ENCODE data around the gene HAL.
"Not testable (repeated sequence)": the region's sequence is repeated elsewhere in the genome, so short reads cannot be mapped to it uniquely, and the experiment has no call there.

Gene HAL

GRCh38 chr12:95974358-95974757 is 21.8 kb downstream of the HAL start:
- FAIRE-seq = no peak

- no peak for FAIRE-seq
Observed at GRCh38 chr12:95972832-95973456, 23.2 kb downstream of the HAL start.

- FAIRE-seq = no peak
Observed at GRCh38 chr12:95970905-95971304, 25.2 kb downstream of the HAL start.

- not testable (repeated sequence) for FAIRE-seq
Observed at GRCh38 chr12:95969116-95969515, 27.0 kb downstream of the HAL start.

- FAIRE-seq = no peak
Observed at GRCh38 chr12:95967301-95967700, 28.8 kb downstream of the HAL start.

- no peak for FAIRE-seq
Observed at GRCh38 chr12:95966287-95966870, 29.8 kb downstream of the HAL start.

GRCh38 chr12:95963096-95963495 is 33.0 kb downstream of the HAL start:
- FAIRE-seq = no peak

GRCh38 chr12:95962222-95962621 is 33.9 kb downstream of the HAL start:
- FAIRE-seq = no peak

GRCh38 chr12:95960241-95960640 is 35.9 kb downstream of the HAL start:
- no peak for FAIRE-seq

- no peak for FAIRE-seq
Observed at GRCh38 chr12:95959107-95959506, 37.0 kb downstream of the HAL start.

- no peak for FAIRE-seq
Observed at GRCh38 chr12:95956557-95957145, 39.5 kb downstream of the HAL start.

- FAIRE-seq = no peak
Observed at GRCh38 chr12:95955549-95956159, 40.5 kb downstream of the HAL start.

- no peak for FAIRE-seq
Observed at GRCh38 chr12:95953000-95953399, 43.1 kb downstream of the HAL start.

GRCh38 chr12:95951515-95951914 is 44.6 kb downstream of the HAL start:
- no peak for FAIRE-seq

- no peak for FAIRE-seq
Observed at GRCh38 chr12:95949477-95950206, 46.5 kb downstream of the HAL start.

GRCh38 chr12:95944108-95944704 is 51.9 kb downstream of the HAL start:
- FAIRE-seq = no peak

- FAIRE-seq = no peak
Observed at GRCh38 chr12:95943330-95943842, 52.8 kb downstream of the HAL start, which contains the start of gene AMDHD1. Gene AMDHD1, plus strand, starts transcription at chr12:95943331. Its CDS starts 68 bp downstream, at chr12:95943399.

- FAIRE-seq = no peak
Observed at GRCh38 chr12:95942524-95943329, 53.4 kb downstream of the HAL start, which contains the start of gene CCDC38. Gene CCDC38, minus strand, starts transcription at chr12:95942614. Its CDS starts 6,105 bp downstream, at chr12:95936509.

- no peak for FAIRE-seq
Observed at GRCh38 chr12:95942101-95942523, 54.0 kb downstream of the HAL start.

GRCh38 chr12:95940514-95940913 is 55.6 kb downstream of the HAL start:
- FAIRE-seq = no peak
